ENCODE data around the gene ARFGEF2.

GRCh38 chr20:48880981-48881657 is 40.4 kb upstream of the ARFGEF2 start:
- no peak for TF ChIP-seq POLR2A (IDR thresholded peaks at IDR 0.05; ENCODE audit: low read length)
- no peak for TF ChIP-seq GATA1 (IDR thresholded peaks at IDR 0.05; ENCODE audit: low read depth, low read length)

Data from erythroblast (primary cell).